Retina (tissue), 1 donor: ENCODE data around the gene SEC14L3.

Experiments
- DNase-seq: peaks from one replicate; pipeline ENCODE4 v3.0.0-alpha.2; 2016

The SEC14L3 gene

DNA sequence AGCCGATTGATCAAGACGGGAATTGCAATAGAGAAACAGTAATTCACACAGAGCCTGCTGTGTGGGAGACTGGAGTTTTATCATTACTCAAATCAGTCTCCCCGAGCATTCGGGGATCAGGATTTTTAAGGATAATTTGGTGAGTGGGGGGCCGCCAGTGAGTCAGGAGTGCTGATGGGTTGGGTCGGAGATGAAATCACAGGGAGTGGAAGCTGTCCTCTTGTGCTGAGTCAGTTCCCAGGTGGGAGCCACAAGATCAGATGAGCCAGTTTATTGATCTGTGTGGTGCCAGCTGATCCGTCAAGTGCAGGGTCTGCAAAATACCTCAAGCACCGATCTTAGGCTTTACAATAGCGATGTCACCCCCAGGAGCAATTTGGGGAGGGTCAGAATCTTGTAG is 30.7 kb downstream of the SEC14L3 start:
- no peak for DNase-seq

- DNase-seq: no peak
Observed at GRCh38 chr22:30439836-30440235, 32.0 kb downstream of the SEC14L3 start.

DNA sequence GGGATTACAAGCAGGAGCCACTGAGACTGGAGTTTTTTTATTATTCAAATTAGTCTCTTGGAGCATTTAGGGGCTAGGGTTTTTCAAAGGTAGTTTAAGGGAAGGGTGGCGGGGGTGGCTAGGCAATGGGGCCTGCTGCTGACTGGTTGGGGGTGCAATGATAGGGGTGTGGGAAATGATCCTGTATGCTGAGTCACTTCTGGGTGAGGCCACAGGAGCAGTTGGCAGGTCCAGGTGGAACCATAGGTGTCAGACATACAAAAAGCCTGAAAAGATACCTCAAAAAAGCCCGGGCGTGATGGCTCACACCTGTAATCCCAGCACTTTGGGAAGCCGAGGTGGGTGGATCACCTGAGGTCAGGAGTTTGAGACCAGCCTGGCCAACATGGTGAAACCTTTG is 32.6 kb downstream of the SEC14L3 start:
- DNase-seq: no peak

DNA sequence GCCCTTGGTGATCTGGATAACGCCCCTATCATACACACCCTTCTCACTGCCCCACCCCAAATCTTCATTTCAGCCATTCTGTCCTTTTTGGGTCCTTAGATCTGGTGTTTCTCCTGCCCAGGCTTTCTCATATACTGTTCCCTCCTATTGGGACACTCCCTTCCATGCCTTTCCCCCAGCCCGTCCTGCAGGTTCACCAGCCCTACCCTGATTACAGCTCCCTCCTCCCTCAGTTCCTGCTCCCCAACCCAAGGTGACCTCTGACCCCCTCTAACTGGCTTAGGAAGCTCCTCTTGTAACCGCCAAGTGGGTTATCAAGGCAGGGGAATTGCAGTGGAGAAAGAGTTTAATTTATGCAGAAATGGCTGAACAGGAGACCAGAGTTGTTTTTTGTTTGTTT is 33.3 kb downstream of the SEC14L3 start:
- no peak for DNase-seq

- no peak for DNase-seq
Observed at GRCh38 chr22:30436196-30436595, 35.6 kb downstream of the SEC14L3 start.

- no peak for DNase-seq
Observed at GRCh38 chr22:30435674-30436126, 36.1 kb downstream of the SEC14L3 start.

DNA sequence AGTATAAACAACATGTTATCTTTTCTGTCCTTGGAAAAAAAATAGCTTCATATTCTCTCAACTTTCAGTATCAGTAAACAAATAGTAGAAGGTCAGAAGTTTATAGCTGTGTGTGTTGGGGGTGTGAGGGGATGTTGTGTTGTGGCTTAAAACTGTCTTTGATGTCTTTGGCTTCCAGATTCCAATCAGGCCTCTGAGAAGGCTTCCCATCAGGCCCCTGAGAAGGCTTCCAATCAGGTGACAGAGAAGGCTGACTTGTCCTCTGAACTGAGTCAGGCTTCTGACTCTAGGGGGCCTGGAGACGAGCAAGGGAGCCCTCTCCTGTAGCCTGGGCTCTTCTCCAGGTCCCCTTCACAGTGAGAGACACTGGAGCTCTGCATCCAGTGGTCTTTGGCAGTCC is 37.0 kb downstream of the SEC14L3 start:
- DNase-seq: no peak

- DNase-seq: no peak
Observed at GRCh38 chr22:30433773-30434172, 38.0 kb downstream of the SEC14L3 start.

DNA sequence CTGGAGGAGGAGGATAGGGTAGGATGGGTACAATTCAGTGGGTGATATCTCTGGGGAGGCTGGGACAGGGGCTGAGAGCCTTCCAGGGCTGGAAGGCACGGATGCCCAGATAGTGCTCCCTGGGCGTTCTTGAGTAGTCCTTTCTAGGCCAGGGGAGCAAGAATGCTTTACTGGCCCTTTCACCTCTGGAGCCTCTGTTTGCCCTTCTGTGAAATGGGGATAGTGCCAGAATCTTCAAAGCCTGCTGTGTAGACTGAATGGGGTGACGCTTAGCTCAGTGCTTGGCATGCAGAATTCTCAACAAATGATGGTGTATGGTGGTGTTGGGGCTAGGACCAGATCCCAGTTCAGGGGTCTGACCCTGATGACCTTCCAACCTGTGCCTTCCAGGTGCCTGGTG is 38.6 kb downstream of the SEC14L3 start:
- DNase-seq: no peak

GRCh38 chr22:30432520-30432919 is 39.3 kb downstream of the SEC14L3 start:
- DNase-seq: no peak

- DNase-seq: no peak
Observed at GRCh38 chr22:30432096-30432495, 39.7 kb downstream of the SEC14L3 start.

- no peak for DNase-seq
Observed at GRCh38 chr22:30430933-30431332, 40.9 kb downstream of the SEC14L3 start.

DNA sequence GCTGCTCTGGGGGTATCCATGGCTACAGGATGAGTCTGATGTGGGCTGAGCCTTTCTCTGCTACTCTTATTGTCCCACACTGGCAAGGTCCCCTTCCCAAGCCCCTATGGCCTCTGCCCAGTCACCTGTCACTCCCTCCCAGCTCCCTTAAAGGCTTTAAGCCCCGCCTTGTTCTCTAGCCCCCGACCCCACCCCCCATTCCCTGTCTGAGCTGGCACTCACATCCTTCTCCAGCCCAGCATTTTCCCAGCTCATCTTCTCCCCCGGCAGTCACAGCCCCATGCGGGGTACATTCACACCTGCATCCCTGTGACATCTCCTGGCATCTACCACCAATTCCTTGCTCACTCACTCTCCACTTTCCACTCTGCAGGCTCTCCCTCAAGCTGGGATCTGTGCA is 41.9 kb downstream of the SEC14L3 start:
- no peak for DNase-seq

- no peak for DNase-seq
Observed at GRCh38 chr22:30427871-30428270, 43.9 kb downstream of the SEC14L3 start.

DNA sequence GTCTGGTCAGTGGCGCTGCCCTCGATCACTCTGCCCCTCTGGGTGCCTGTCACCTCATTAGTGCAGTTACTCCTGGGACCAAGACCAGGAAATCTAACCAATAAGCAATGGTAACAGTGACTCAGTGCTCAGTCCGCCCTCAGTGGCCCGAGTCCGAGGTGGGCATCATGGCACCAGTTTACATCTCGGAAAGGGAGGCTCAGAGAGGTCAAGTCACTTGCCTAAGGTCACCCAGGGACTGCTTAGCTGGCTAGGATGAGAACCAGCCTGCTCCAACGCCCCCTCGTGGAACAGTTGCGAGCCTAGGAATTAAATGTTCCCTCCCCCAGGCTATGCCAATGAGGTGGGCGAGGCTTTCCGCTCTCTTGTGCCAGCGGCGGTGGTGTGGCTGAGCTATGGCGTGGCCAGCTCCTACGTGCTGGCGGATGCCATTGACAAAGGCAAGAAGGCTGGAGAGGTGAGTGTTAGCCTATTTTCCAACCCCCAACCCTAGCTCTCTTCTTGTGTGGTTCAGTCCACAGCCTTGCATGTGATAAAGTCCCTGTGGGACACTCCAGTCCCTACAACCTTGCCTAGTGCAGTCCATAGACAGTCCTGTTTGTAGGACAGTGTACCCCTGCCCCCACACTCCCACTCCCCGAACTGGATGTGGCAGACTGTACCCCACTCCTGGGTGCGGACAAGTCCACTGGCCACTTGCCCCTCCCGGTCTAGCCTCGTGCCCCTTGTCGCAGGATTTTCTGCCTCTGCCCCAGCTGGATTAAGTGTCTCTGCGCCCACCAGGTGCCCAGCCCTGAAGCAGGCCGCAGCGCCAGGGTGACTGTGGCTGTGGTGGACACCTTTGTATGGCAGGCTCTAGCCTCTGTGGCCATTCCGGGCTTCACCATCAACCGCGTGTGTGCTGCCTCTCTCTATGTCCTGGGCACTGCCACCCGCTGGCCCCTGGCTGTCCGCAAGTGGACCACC is 45.1 kb downstream of the SEC14L3 start:
- peak; percentile 77 for DNase-seq

- peak; percentile 88 for DNase-seq
Observed at GRCh38 chr22:30425616-30426387, 46.0 kb downstream of the SEC14L3 start, which contains the start of gene MTFP1. MTFP1 (plus strand) TSS chr22:30425768; CDS start chr22:30425880, 112 bp downstream.

- no peak for DNase-seq
Observed at GRCh38 chr22:30425327-30425615, 46.5 kb downstream of the SEC14L3 start.

DNA sequence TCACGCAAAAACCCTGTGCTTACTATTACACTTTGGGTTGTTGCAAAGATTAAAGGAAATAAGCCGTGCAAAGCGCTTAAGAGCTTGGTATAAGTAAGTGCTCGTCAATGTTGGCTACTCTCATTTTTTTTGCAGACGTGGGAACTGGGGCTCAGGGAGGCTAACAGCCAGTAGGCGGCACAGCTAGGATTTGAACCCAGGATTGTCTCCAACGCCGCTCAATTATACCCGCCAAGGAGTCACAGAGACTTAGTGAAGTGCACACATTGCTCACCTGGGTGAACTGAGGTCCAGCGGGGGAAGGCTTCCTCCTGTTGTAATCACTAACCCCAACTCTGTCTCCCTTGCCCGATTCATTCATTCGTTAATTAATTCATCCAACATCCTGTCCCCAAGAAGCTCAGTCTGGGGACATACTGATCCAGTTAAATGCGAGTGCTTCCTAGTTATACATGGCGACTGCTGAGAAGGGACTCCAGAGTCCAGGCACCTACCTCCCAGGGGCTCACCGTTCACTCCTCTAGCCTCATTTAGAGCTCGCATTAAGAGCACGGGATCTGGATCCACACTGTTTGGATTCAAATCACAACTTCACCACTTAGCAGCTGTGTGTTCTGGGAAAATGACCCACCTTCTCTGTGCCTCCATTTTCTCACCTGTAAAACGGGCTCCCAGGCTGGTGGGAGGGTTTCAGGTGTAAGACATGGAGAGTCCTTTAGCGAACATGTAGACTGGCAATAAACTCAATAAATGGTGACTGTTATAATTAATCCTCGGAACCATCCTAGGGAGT is 47.1 kb downstream of the SEC14L3 start:
- peak; percentile 14 for DNase-seq

GRCh38 chr22:30423959-30424533 is 47.8 kb downstream of the SEC14L3 start:
- DNase-seq: peak; percentile 98

DNA sequence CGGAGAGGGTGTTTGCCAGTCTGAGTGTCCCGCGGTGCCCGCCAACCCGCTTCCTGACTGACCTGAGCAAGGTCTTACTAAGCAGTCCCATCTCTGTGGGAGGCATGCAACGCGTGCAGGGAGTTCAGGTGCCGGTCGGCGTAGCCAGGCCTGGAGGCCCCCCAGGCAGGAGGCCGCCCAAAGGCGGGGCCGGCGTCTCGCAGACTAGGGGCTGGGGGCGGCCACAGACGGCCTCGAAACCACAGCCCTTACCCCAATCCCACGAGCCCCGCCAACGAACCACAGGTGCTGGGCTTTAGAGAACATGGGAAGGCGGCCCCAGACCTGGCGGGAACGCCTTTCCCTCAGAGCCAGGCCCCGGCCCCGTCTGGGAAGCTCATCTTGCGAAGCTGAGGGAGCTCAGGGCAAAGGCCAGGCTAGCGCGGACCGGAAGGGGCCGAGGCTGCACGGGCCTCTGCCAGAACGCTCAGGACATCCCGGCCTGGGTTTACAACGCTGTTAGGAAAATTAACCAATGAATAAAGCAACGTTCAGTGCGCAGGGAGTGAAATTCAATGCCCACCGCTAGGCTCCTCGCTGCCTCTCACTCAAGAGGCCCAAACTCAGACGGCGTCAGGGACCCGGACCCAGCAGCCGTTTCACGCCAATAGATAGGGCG is 48.4 kb downstream of the SEC14L3 start:
- DNase-seq: no peak

DNA sequence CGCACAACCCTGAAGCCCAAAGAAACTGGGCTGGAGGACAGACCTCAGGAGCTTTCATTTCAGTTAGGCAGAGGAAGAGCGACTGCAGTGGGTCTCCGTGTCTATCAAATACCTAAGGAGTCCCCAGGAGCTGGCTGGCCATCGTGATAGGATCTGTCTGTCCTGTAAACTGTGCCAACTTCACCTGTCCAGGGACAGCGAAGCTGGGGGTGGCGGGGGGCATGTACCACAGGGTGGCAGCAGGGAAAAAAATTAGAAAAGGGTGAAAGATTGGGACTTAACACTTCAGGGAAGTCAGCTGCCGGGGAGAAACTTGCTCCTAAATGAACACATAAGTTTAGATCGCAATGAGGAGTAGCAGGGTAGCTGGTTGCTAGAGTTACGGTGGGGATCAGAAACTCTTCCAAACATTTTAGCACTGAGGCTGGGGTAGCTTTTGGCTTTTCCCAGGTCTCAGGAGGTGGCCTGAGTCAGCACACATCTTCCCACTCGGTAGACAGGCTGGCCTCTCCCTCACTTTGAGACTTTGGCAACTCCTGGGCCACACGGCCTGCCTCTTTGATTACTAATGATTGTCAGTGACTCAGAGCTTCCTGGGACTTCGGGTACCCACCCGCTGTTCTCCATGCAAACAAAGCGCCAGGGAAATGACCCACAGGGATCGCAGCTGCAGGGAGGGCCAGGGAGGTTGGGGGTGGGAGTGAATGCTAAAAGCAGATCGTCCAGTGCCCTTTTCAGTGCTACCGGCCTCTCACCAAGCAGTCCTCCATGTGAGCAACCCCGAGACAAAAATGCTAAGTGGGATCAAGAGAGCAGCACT is 49.1 kb downstream of the SEC14L3 start:
- DNase-seq: no peak
